ENCODE results near the gene ARHGEF7.

DNA sequence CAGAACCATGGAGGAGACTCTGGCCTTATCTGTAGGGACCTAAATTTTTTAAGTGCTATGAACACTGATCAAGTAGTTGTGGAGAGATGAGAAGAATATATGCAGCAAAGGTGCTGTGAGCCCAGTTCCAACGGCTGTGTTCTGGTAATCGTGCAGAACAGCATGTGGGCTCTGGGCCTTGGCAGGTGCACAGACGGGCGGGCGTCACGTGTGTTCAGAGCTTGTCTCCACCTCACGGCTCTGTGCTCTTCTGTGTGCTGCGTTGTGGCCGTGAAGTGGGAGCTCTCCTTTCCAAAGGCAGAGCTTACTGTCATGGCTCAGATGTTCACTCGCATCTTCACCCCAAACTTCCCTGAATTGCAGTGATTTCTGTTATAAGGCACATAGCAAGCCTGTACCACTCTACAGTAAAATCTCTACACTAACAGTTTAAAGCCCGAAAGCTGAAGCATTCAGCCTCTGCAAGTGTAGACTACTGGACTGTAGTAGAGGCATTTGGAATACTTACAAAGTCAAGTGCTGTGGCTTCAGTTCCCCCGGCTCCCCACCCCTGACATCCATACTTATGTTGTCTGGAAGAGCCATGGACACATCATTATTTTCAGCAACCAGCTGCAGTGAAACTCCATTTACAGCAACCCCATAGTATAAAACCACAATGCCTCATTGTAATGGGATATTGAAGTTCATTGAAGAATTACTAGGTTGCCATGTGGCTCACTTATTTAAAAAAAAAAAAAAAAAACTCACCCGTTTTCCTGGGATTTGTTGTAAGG is 177.8 kb downstream of the ARHGEF7 start:
- TF ChIP-seq, protein P1, sequence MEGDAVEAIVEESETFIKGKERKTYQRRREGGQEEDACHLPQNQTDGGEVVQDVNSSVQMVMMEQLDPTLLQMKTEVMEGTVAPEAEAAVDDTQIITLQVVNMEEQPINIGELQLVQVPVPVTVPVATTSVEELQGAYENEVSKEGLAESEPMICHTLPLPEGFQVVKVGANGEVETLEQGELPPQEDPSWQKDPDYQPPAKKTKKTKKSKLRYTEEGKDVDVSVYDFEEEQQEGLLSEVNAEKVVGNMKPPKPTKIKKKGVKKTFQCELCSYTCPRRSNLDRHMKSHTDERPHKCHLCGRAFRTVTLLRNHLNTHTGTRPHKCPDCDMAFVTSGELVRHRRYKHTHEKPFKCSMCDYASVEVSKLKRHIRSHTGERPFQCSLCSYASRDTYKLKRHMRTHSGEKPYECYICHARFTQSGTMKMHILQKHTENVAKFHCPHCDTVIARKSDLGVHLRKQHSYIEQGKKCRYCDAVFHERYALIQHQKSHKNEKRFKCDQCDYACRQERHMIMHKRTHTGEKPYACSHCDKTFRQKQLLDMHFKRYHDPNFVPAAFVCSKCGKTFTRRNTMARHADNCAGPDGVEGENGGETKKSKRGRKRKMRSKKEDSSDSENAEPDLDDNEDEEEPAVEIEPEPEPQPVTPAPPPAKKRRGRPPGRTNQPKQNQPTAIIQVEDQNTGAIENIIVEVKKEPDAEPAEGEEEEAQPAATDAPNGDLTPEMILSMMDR (IDR thresholded peaks at IDR 0.05), result no peak
- TF ChIP-seq EZH2phosphoT487 (IDR thresholded peaks at IDR 0.05), result no peak

Measured in neural progenitor cell (in vitro differentiated cells).